Suprapubic skin (tissue), 4 donors: ENCODE measurements around the gene CCDC127. TPM values are rescaled to one million over a fixed set of nuclear protein-coding genes. Genes with fewer than 3 reads are reported as not detected.
"Not testable (repeated sequence)": the region's sequence is repeated elsewhere in the genome, so short reads cannot be mapped to it uniquely, and the experiment has no call there.

Experiments used
- DNase-seq, 2 donors: peaks; one replicate each; pipeline ENCODE4 v3.0.0-alpha.2; 2019; ENCODE audit warnings: low spot score in 2 of 2
- H3K27ac ChIP-seq: fragments of 200-600 bp; sonication (generic); one replicate; pipeline ENCODE4 v1.5.1; 2019
- H3K27me3 ChIP-seq: fragments of 200-600 bp; sonication (generic); one replicate; pipeline ENCODE4 v1.5.1; 2019
- H3K36me3 ChIP-seq: fragments of 200-600 bp; sonication (generic); one replicate; pipeline ENCODE4 v1.5.1; 2019
- H3K4me1 ChIP-seq: fragments of 200-600 bp; sonication (generic); one replicate; pipeline ENCODE4 v1.5.1; 2019
- H3K4me3 ChIP-seq: fragments of 200-600 bp; sonication (generic); one replicate; pipeline ENCODE4 v1.5.1; 2019; ENCODE audit warnings: mild to moderate bottlenecking
- H3K9me3 ChIP-seq: fragments of 200-600 bp; sonication (generic); one replicate; pipeline ENCODE4 v1.5.1; 2019
- CTCF ChIP-seq, 2 donors: fragments of 200-600 bp in 1 of 2; fragments of 450-650 bp in 1 of 2; sonication (generic) in 1 of 2; IDR thresholded peaks; one replicate each; pipeline ENCODE4 v1.5.1; 2016 to 2019; ENCODE audit warnings: antibody characterized with exemption in 2 of 2, mild to moderate bottlenecking in 1 of 2, moderate library complexity in 1 of 2
- EP300 ChIP-seq: sonication (generic); formaldehyde crosslinking; IDR thresholded peaks from one replicate; pipeline ENCODE4 v1.6.1; 2017; ENCODE audit warnings: antibody characterized with exemption
- POLR2A ChIP-seq, 2 donors: fragments of 450-650 bp; IDR thresholded peaks; one replicate each; pipeline ENCODE4 v1.6.1; 2017; ENCODE audit warnings: antibody characterized with exemption in 2 of 2, mild to moderate bottlenecking in 2 of 2, moderate library complexity in 2 of 2
- POLR2AphosphoS5 ChIP-seq, 3 donors: sonication (generic); formaldehyde crosslinking; IDR thresholded peaks; one replicate each; pipeline ENCODE4 v1.6.1; 2017; ENCODE audit warnings: antibody characterized with exemption in 3 of 3
- WGBS: methylation state at CpG from one replicate; pipeline ENCODE4 v1.1.5; 2018; 5-methylcytosine and 5-hydroxymethylcytosine counted together
- total RNA-seq, 4 donors: library from RNA; depleted of rRNA; stranded (reverse); fragments of >200 nt; gene quantifications; one replicate each; pipeline ENCODE4 v1.1.0, GENCODE V29; 2016

Gene CCDC127
- total RNA-seq, 4 donors from 2014 or later, result 3.1 to 11.7 (median 5.1) TPM

- DNase-seq, H3K9me3 ChIP-seq, H3K4me1 ChIP-seq, H3K4me3 ChIP-seq, H3K27ac ChIP-seq, H3K27me3 ChIP-seq: not testable (repeated sequence)
- peaks cover 84% of the 10 kb centered on the region for H3K36me3 ChIP-seq
- 98% methylated on average over 7 of the region's 7 CpGs for WGBS
Measured at GRCh38 chr5:240550-240949, 22.6 kb upstream of the CCDC127 start.

GRCh38 chr5:237931-238330 is 20.0 kb upstream of the CCDC127 start:
- H3K36me3 ChIP-seq, result peaks cover 95% of the 10 kb centered on the region

GRCh38 chr5:235527-235926 is 17.6 kb upstream of the CCDC127 start:
- WGBS, result 95% methylated on average over 6 of the region's 9 CpGs
- peaks cover 93% of the 10 kb centered on the region for H3K36me3 ChIP-seq
- not testable (repeated sequence) for DNase-seq, H3K4me3 ChIP-seq, H3K4me1 ChIP-seq, H3K27me3 ChIP-seq, H3K9me3 ChIP-seq, H3K27ac ChIP-seq

More at GRCh38 chr5:237931-238330, 20.0 kb upstream of the CCDC127 start:
- H3K9me3 ChIP-seq, H3K4me3 ChIP-seq, H3K4me1 ChIP-seq, H3K27me3 ChIP-seq, DNase-seq, H3K27ac ChIP-seq: not testable (repeated sequence)
- 94% methylated on average over 8 of the region's 8 CpGs for WGBS

GRCh38 chr5:234450-234849 is 16.5 kb upstream of the CCDC127 start:
- Histone ChIP-seq H3K4me3 (no peak overlapping the region), H3K27me3 (no peaks in the 10 kb centered on the region), H3K9me3 (no peaks in the 10 kb centered on the region), H3K4me1 (no peaks in the 10 kb centered on the region), H3K36me3 (peaks cover 93% of the 10 kb centered on the region), H3K27ac (no peak overlapping the region)
- no peak for TF ChIP-seq CTCF (IDR thresholded peaks at IDR 0.05)
- TF ChIP-seq POLR2AphosphoS5 (IDR thresholded peaks at IDR 0.05), result no peak
- no peak for TF ChIP-seq POLR2A (IDR thresholded peaks at IDR 0.05)
- DNase-seq, result no peak
- WGBS, result 93% methylated on average over 8 of the region's 8 CpGs

- WGBS, result 93% methylated on average over 20 of the region's 20 CpGs
- DNase-seq, H3K27me3 ChIP-seq, H3K9me3 ChIP-seq, H3K27ac ChIP-seq, H3K4me1 ChIP-seq, H3K4me3 ChIP-seq: not testable (repeated sequence)
- peaks cover 94% of the 10 kb centered on the region for H3K36me3 ChIP-seq
Measured at GRCh38 chr5:233426-233825, 15.5 kb upstream of the CCDC127 start.

GRCh38 chr5:231661-232060 is 13.7 kb upstream of the CCDC127 start:
- Histone ChIP-seq H3K36me3 (peaks cover 97% of the 10 kb centered on the region), H3K4me1 (no peaks in the 10 kb centered on the region), H3K9me3 (no peaks in the 10 kb centered on the region), H3K27me3 (no peaks in the 10 kb centered on the region), H3K4me3 (no peak overlapping the region), H3K27ac (no peak overlapping the region)
- WGBS, result 89% methylated on average over 13 of the region's 13 CpGs
- no peak for DNase-seq
- TF ChIP-seq EP300 (no peak), POLR2AphosphoS5 (IDR thresholded peaks at IDR 0.05) (no peak)

- WGBS, result 97% methylated on average over 14 of the region's 14 CpGs
- no peaks in the 10 kb centered on the region for H3K27me3 ChIP-seq
- peaks cover 97% of the 10 kb centered on the region for H3K36me3 ChIP-seq
- H3K4me3 ChIP-seq, result no peak overlapping the region
- TF ChIP-seq CTCF (IDR thresholded peaks at IDR 0.05) (no peak), POLR2A (IDR thresholded peaks at IDR 0.05) (no peak), POLR2AphosphoS5 (IDR thresholded peaks at IDR 0.05) (no peak), EP300 (no peak)
- no peak overlapping the region for H3K27ac ChIP-seq
- DNase-seq, result no peak
- H3K4me1 ChIP-seq, result no peaks in the 10 kb centered on the region
- H3K9me3 ChIP-seq, result no peaks in the 10 kb centered on the region
Measured at GRCh38 chr5:230711-231110, 12.8 kb upstream of the CCDC127 start.

- no peak for DNase-seq
- no peak overlapping the region for H3K27ac ChIP-seq
- no peak for TF ChIP-seq POLR2A (IDR thresholded peaks at IDR 0.05)
- TF ChIP-seq CTCF (IDR thresholded peaks at IDR 0.05), result no peak
- TF ChIP-seq EP300, result no peak
- TF ChIP-seq POLR2AphosphoS5 (IDR thresholded peaks at IDR 0.05), result no peak
- no peaks in the 10 kb centered on the region for H3K9me3 ChIP-seq
- H3K36me3 ChIP-seq, result peaks cover 97% of the 10 kb centered on the region
- H3K4me1 ChIP-seq, result no peaks in the 10 kb centered on the region
- WGBS, result 87% methylated on average over 3 of the region's 3 CpGs
- no peaks in the 10 kb centered on the region for H3K27me3 ChIP-seq
- H3K4me3 ChIP-seq, result no peak overlapping the region
Measured at GRCh38 chr5:228886-229285, 10.9 kb upstream of the CCDC127 start.

GRCh38 chr5:227375-227774 is 9.4 kb upstream of the CCDC127 start:
- not testable (repeated sequence) for H3K27me3 ChIP-seq, DNase-seq, H3K9me3 ChIP-seq, H3K4me1 ChIP-seq, H3K4me3 ChIP-seq, H3K27ac ChIP-seq
- H3K36me3 ChIP-seq, result peaks cover 83% of the 10 kb centered on the region
- WGBS, result 91% methylated on average over 9 of the region's 17 CpGs
